ENCODE data around the gene ARHGEF6.

DNA sequence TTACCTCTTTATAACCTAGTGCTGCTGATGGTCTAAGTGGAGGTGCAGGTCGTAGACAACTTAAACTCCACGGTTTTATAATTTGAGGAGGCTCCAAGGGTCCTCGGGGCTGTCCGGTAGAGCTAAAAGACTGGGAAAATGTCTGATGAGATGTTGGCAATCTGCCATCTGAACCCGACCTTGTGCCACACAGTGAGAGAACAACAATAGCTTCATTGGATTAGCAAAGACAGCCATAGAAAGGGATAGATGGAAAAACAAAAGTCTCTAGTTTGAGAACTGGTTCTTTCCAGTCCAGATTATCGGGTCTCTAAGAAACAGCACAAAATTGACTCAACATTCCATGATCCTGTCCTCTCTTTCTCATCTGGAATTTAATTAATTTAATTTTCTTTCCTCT, 101.2 kb downstream of the ARHGEF6 start:
- TF ChIP-seq, protein P1, sequence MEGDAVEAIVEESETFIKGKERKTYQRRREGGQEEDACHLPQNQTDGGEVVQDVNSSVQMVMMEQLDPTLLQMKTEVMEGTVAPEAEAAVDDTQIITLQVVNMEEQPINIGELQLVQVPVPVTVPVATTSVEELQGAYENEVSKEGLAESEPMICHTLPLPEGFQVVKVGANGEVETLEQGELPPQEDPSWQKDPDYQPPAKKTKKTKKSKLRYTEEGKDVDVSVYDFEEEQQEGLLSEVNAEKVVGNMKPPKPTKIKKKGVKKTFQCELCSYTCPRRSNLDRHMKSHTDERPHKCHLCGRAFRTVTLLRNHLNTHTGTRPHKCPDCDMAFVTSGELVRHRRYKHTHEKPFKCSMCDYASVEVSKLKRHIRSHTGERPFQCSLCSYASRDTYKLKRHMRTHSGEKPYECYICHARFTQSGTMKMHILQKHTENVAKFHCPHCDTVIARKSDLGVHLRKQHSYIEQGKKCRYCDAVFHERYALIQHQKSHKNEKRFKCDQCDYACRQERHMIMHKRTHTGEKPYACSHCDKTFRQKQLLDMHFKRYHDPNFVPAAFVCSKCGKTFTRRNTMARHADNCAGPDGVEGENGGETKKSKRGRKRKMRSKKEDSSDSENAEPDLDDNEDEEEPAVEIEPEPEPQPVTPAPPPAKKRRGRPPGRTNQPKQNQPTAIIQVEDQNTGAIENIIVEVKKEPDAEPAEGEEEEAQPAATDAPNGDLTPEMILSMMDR (IDR thresholded peaks at IDR 0.05), result no peak
- TF ChIP-seq POLR2AphosphoS5 (IDR thresholded peaks at IDR 0.05), result no peak

Data from prostate gland (tissue), 2 donors.